PC-9 (cell line): ENCODE results near the gene CRYZ. TPM values are rescaled to one million over a fixed set of nuclear protein-coding genes. Genes with fewer than 3 reads are reported as not detected.
A peak's percentile ranks its signal among the peaks of the same experiment; 100 is the strongest.
"Not testable (repeated sequence)": the region's sequence is repeated elsewhere in the genome, so short reads cannot be mapped to it uniquely, and the experiment has no call there.

Experiments
- BruUV-seq: library from RNA; stranded (reverse); fragments of 400-500 nt; replicated peaks from 2 replicates; lab custom pipeline; 2021; lab: Mats Ljungman, UMichigan
- CTCF ChIA-PET: fragments of 300-600 bp; sonication (Branson Sonifier 250); formaldehyde crosslinking; loops from one replicate; lab custom pipeline; 2022; ENCODE audit warnings: antibody characterized with exemption; lab: Charles Lee
- POLR2A ChIA-PET: fragments of 300-600 bp; sonication (Branson Sonifier 250); formaldehyde crosslinking; loops from one replicate; lab custom pipeline; 2022; ENCODE audit warnings: antibody characterized with exemption; ENCODE audit not compliant: unreplicated experiment; lab: Charles Lee
- DNase-seq, 2 experiments: peaks; one replicate each; pipeline versions ENCODE4 v3.0.0 to v3.0.0-alpha.2; 2015 to 2022; ENCODE audit warnings: mixed read lengths in 1 of 2
- H2AFZ ChIP-seq: fragments of 200-600 bp; sonication (generic); 2 replicates; pipeline ENCODE4 v1.8.1; 2017; ENCODE audit warnings: antibody characterized with exemption
- H3F3A ChIP-seq: fragments of 200-600 bp; sonication (generic); 2 replicates; pipeline ENCODE4 v1.8.1; 2017; ENCODE audit warnings: antibody characterized with exemption, mild to moderate bottlenecking, low read depth; ENCODE audit not compliant: insufficient read depth
- H3K27ac ChIP-seq: fragments of 200-600 bp; sonication (generic); 2 replicates; pipeline ENCODE4 v1.6.1; 2016; ENCODE audit warnings: mixed run types
- H3K27me3 ChIP-seq: fragments of 200-600 bp; sonication (generic); 2 replicates; pipeline ENCODE4 v1.6.1; 2016; ENCODE audit warnings: low read depth, mixed run types; ENCODE audit not compliant: insufficient read depth
- H3K36me3 ChIP-seq: fragments of 200-600 bp; sonication (generic); 2 replicates; pipeline ENCODE4 v1.6.1; 2016; ENCODE audit warnings: low read depth, mixed run types
- H3K4me1 ChIP-seq: fragments of 200-600 bp; sonication (generic); replicated peaks from 2 replicates; pipeline ENCODE4 v1.6.1; 2016; ENCODE audit warnings: mixed run types; ENCODE audit not compliant: insufficient read depth
- H3K4me2 ChIP-seq: fragments of 200-600 bp; sonication (generic); 2 replicates; pipeline ENCODE4 v1.6.1; 2017; ENCODE audit warnings: mixed run types
- H3K4me3 ChIP-seq: fragments of 200-600 bp; sonication (generic); 2 replicates; pipeline ENCODE4 v1.6.1; 2016; ENCODE audit warnings: mixed run types
- H3K79me2 ChIP-seq: fragments of 200-600 bp; sonication (generic); 2 replicates; pipeline ENCODE4 v1.6.1; 2017; ENCODE audit warnings: low read depth, mixed run types
- H3K9me2 ChIP-seq: fragments of 200-600 bp; sonication (generic); 2 replicates; pipeline ENCODE4 v1.8.1; 2017; ENCODE audit warnings: mild to moderate bottlenecking; ENCODE audit not compliant: insufficient read depth
- H3K9me3 ChIP-seq: fragments of 200-600 bp; sonication (generic); 2 replicates; pipeline ENCODE4 v1.8.1; 2016; ENCODE audit warnings: low read depth; ENCODE audit not compliant: insufficient read depth
- H4K20me1 ChIP-seq: fragments of 200-600 bp; sonication (generic); 2 replicates; pipeline ENCODE4 v1.8.1; 2017; ENCODE audit not compliant: insufficient read depth
- EZH2 ChIP-seq: fragments of 200-600 bp; sonication (generic); IDR thresholded peaks from 2 replicates; pipeline ENCODE4 v1.8.0; 2017; ENCODE audit warnings: antibody characterized with exemption, low read depth
- intact Hi-C: fragments of 100-400 bp; cut with micrococcal nuclease; formaldehyde crosslinking; loops from one replicate; pipeline ENCODE4 v1.10.0; 2022; ENCODE audit not compliant: unreplicated experiment
- total RNA-seq: library from RNA; stranded (reverse); gene quantifications from 2 replicates; pipeline ENCODE4 v1.2.3, GENCODE V29; 2021
- TF ChIP-seq, protein P1 (sequence below): fragments of 200-600 bp; sonication (generic); conservative IDR thresholded peaks from 2 replicates; pipeline ENCODE4 v1.6.1; 2017; ENCODE audit warnings: mixed run types, antibody characterized with exemption, mild to moderate bottlenecking, moderate library complexity

Gene CRYZ
- total RNA-seq, 1 experiment from 2014 or later = 24.4 TPM

DNA sequence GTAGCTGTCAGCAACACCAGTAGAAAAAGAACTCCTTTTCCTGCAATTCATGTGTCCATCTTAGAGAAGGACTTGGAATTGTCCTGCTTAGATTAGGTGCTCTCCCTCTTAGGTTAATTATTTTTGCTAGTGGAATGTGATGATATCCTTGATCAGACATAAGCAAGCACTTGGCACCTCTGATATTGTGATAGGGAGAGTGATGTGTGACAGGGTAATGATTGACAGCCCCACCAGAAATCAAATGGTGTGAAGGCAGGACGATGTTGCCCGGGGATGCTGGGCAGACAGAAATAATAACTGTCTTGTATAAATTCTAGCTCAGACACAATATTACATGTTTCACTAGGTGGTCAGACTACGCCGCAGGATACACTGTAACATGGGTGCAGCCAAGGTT is 4.5 kb upstream of the CRYZ start:
- H3K36me3 ChIP-seq = peaks cover 35% of the 10 kb centered on the region
- H3K27ac ChIP-seq = no peak overlapping the region
- H3K4me3 ChIP-seq = no peak overlapping the region
- no peaks in the 10 kb centered on the region for H3K9me2 ChIP-seq
- no peak overlapping the region for H3K4me2 ChIP-seq
- no peaks in the 10 kb centered on the region for H3K9me3 ChIP-seq
- intact Hi-C loops = loop anchor here (10.0 kb wide), 1 partner anchor 233 kb away; no protein-coding TSS in a partner anchor
- H3K4me1 ChIP-seq = peaks cover 13% of the 10 kb centered on the region
- ChIA-PET CTCF (no interaction called here), POLR2A (no interaction called here)
- peaks cover 10% of the 10 kb centered on the region; the same call in 1 of the 2 replicates for H4K20me1 ChIP-seq
- peaks cover 23% of the 10 kb centered on the region for H3K79me2 ChIP-seq
- no peak overlapping the region for H2AFZ ChIP-seq
- no peak for DNase-seq
- TF ChIP-seq, protein P1, sequence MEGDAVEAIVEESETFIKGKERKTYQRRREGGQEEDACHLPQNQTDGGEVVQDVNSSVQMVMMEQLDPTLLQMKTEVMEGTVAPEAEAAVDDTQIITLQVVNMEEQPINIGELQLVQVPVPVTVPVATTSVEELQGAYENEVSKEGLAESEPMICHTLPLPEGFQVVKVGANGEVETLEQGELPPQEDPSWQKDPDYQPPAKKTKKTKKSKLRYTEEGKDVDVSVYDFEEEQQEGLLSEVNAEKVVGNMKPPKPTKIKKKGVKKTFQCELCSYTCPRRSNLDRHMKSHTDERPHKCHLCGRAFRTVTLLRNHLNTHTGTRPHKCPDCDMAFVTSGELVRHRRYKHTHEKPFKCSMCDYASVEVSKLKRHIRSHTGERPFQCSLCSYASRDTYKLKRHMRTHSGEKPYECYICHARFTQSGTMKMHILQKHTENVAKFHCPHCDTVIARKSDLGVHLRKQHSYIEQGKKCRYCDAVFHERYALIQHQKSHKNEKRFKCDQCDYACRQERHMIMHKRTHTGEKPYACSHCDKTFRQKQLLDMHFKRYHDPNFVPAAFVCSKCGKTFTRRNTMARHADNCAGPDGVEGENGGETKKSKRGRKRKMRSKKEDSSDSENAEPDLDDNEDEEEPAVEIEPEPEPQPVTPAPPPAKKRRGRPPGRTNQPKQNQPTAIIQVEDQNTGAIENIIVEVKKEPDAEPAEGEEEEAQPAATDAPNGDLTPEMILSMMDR = no peak
- TF ChIP-seq EZH2 = no peak
- peaks cover 6% of the 10 kb centered on the region for H3F3A ChIP-seq
- no TSS peak for BruUV-seq
- no peaks in the 10 kb centered on the region for H3K27me3 ChIP-seq

DNA sequence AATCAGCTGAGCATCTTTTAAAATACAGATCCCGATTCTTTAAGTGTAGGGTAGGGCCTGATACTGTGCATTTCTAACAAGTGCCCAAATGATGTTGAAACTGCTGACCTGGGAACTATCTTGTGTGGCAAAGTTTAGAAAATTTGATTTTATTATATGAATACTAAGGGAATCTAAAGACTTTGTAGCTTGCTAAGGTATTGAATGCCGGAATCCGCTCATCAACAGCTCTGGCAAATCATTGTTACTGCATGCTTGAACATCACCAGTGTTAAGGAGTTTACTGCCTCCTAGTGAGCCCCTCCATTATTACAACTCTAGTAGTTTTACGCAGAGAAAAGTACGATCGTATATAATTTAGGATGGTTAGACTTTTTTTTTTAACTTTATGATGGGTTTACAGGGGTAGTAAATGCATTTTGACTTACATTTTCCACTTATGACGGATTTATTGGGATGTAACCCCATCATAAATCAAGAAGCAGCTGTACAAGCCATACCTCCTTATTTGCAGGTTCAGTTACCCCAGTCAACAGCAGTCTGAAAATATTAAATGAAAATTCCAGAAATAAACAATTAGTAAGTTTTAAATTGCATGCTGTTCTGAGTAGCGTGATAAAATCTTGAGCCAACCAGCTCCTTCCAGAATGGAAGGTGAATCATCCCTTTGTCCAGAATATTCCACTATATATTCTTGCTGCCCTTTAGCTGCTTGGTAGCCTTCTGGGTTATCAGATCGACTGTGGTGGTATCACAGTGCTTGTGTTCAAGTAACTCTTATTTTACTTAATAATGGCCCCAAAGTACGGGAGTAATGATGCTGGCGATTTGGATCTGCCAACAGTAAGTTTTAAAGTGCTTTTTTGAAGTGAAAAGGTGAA is 994 bp upstream of the CRYZ start:
- BruUV-seq = no TSS peak
- Histone ChIP-seq H3K9me3 (no peaks in the 10 kb centered on the region), H2AFZ (peak overlapping the region; percentile 97), H3K27me3 (no peaks in the 10 kb centered on the region), H3K36me3 (peaks cover 23% of the 10 kb centered on the region), H3K4me1 (peaks cover 25% of the 10 kb centered on the region), H3K4me2 (peak overlapping the region; percentile 87), H3F3A (peaks cover 6% of the 10 kb centered on the region), H3K4me3 (peak overlapping the region; percentile 95), H4K20me1 (peaks cover 10% of the 10 kb centered on the region; the same call in 1 of the 2 replicates), H3K9me2 (no peaks in the 10 kb centered on the region), H3K27ac (peak overlapping the region; percentile 84), H3K79me2 (peaks cover 31% of the 10 kb centered on the region)
- POLR2A ChIA-PET = no interaction called here
- intact Hi-C loops = loop anchor here (2.0 to 10.0 kb wide), 3 partner anchors 42 to 229 kb away; no protein-coding TSS in a partner anchor
- CTCF ChIA-PET = interaction anchor here (0.6 kb wide), 1 partner anchor 131 kb away, joined by 3 read pairs; no protein-coding TSS in a partner anchor
- TF ChIP-seq, protein P1 = peak; percentile 89
- TF ChIP-seq EZH2 = no peak
- peak; percentile 26 to 79 for DNase-seq

DNA sequence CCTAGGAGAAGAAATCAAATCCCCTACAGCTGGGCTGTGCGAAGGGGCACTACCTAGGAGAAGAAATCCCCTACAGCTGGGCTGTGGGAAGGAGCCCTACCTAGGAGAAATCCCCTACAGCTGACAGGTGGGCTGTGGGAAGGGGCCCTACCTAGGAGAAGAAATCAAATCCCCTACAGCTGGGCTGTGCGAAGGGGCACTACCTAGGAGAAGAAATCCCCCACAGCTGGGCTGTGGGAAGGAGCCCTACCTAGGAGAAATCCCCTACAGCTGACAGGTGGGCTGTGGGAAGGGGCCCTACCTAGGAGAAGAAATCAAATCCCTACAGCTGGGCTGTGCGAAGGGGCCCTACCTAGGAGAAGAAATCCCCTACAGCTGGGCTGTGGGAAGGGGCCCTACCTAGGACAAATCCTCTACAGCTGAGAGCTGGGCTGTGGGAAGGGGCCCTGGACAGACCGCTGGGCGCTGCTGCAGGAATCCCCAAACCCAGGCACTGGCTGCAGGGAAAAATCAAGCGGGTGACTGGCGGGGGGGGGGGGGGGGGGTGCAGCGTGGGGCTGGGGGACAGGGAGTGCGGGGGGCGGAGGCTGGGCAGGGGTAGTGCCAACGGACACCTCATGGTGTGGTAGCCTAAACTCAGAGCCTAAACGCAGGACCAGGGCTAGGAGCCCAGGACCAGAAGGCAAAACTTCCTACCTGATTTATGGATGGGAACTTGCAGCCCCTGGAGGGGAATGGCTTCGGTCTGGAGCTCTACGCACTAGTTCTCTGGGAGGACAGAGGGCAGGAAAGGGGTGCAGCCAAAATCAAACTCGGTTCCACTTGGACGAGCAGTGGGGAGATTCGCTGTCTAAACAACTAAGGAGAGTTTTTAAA is 541 bp downstream of the CRYZ start:
- H3K9me3 ChIP-seq, H4K20me1 ChIP-seq, H3F3A ChIP-seq, POLR2A ChIA-PET, BruUV-seq, H3K27me3 ChIP-seq, CTCF ChIA-PET, H3K9me2 ChIP-seq, DNase-seq: not testable (repeated sequence)
- Histone ChIP-seq H3K4me3 (peak overlapping the region; percentile 95), H3K4me2 (peak overlapping the region; percentile 87), H3K36me3 (peaks cover 13% of the 10 kb centered on the region), H2AFZ (peak overlapping the region; percentile 97), H3K4me1 (peaks cover 25% of the 10 kb centered on the region), H3K27ac (0 out of 2 replicates have a peak overlapping the region, but pooled peaks have one; percentile 84), H3K79me2 (peaks cover 31% of the 10 kb centered on the region)
- intact Hi-C loops = loop anchor here (2.0 to 10.0 kb wide), 3 partner anchors 40 to 228 kb away; no protein-coding TSS in a partner anchor
